Nephron progenitor cell (in vitro differentiated cells): ENCODE data around the gene RNGTT.
A peak's percentile ranks its signal among the peaks of the same experiment; 100 is the strongest.

Experiments
- DNase-seq: peaks from one replicate; pipeline ENCODE4 v3.0.0; 2021
- H3K27ac Mint-ChIP-seq: 2 replicates; pipeline ENCODE4 v1.8.0; 2021; ENCODE audit warnings: mild to moderate bottlenecking, moderate library complexity, mixed read lengths
- H3K27me3 Mint-ChIP-seq: 2 replicates; pipeline ENCODE4 v1.8.0; 2021; ENCODE audit warnings: mild to moderate bottlenecking, low read depth, mixed read lengths; ENCODE audit not compliant: poor library complexity
- H3K36me3 Mint-ChIP-seq: 2 replicates; pipeline ENCODE4 v1.8.0; 2021; ENCODE audit warnings: low read depth, mixed read lengths
- H3K4me1 Mint-ChIP-seq: 2 replicates; pipeline ENCODE4 v1.8.0; 2021; ENCODE audit warnings: mixed read lengths
- H3K4me3 Mint-ChIP-seq: 2 replicates; pipeline ENCODE4 v1.8.0; 2021; ENCODE audit warnings: mild to moderate bottlenecking, moderate library complexity, mixed read lengths
- H3K9me3 Mint-ChIP-seq: 2 replicates; pipeline ENCODE4 v1.8.0; 2021; ENCODE audit warnings: mild to moderate bottlenecking, moderate library complexity, mixed read lengths
- TF ChIP-seq, protein P1 (sequence below): fragments of 200-600 bp; sonication (generic); IDR thresholded peaks from 2 replicates; pipeline ENCODE4 v1.5.0; 2021; ENCODE audit warnings: antibody characterized with exemption

Gene RNGTT

DNA sequence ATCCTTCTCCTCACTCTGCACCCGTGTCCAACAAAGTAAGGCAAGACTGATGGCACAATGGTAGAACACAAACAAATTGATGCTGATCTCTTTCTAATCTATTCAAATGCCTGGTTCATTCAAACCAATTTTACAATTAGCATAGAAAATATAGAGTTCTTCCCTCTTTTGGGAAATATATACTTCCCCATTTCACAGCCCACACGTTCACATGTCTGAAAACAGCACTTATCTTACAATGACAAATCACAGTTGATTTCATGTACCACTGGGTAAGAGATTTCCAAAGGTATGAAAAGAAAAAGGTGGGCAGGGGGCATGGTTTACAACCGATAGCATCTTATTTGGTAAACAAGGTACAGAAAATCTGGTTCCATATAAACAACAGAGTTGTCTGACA, 137.6 kb downstream of the RNGTT start:
- Mint-ChIP-seq H3K4me3 (no peak overlapping the region), H3K27ac (no peak overlapping the region), H3K36me3 (peaks cover 46% of the 10 kb centered on the region), H3K9me3 (peaks cover 30% of the 10 kb centered on the region), H3K27me3 (peaks cover 2% of the 10 kb centered on the region), H3K4me1 (no peaks in the 10 kb centered on the region)
- TF ChIP-seq, protein P1, sequence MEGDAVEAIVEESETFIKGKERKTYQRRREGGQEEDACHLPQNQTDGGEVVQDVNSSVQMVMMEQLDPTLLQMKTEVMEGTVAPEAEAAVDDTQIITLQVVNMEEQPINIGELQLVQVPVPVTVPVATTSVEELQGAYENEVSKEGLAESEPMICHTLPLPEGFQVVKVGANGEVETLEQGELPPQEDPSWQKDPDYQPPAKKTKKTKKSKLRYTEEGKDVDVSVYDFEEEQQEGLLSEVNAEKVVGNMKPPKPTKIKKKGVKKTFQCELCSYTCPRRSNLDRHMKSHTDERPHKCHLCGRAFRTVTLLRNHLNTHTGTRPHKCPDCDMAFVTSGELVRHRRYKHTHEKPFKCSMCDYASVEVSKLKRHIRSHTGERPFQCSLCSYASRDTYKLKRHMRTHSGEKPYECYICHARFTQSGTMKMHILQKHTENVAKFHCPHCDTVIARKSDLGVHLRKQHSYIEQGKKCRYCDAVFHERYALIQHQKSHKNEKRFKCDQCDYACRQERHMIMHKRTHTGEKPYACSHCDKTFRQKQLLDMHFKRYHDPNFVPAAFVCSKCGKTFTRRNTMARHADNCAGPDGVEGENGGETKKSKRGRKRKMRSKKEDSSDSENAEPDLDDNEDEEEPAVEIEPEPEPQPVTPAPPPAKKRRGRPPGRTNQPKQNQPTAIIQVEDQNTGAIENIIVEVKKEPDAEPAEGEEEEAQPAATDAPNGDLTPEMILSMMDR, result no peak
- DNase-seq, result no peak

DNA sequence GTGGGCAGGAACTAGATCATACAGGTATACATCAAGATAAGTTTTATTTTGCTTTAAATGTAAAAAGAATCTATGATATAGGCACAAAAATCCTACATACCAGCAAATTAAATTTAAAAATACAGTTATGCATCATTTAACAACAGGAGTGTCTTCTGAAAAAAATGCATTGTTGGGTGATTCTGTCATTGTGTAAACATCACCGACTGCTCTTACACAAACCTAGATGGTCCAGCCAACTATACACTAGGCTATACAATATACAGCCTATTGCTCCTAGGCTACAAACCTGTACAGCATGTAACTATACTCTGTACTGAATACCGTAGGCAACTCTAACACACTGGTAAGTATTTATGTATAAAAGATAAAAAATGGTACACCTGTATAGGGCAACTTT, 139.4 kb downstream of the RNGTT start:
- Mint-ChIP-seq H3K27me3 (no peaks in the 10 kb centered on the region), H3K9me3 (peaks cover 11% of the 10 kb centered on the region), H3K4me1 (no peaks in the 10 kb centered on the region), H3K36me3 (peaks cover 28% of the 10 kb centered on the region), H3K27ac (no peak overlapping the region), H3K4me3 (no peak overlapping the region)
- DNase-seq, result no peak
- TF ChIP-seq, protein P1, result no peak

DNA sequence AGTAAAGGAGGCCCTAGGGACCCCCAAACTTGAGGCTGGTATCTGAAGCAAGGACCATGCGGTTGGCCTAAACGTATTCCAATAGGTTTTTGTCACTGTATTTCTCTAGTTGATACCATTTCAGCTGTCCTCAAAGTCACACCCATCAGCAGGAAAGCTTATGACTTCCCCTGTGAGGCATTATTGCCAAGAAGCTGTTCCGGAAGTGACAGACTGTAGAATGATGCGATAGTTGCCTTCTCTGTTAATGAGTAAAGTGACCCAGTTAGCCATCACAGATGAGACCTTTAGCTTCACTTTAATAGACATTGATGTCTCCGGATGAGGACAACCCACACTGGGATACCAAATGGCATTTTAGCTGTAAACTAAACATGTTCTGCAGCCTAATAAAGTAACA, 147.9 kb downstream of the RNGTT start:
- Mint-ChIP-seq H3K9me3 (no peaks in the 10 kb centered on the region), H3K4me1 (peaks cover 17% of the 10 kb centered on the region), H3K36me3 (peaks cover 4% of the 10 kb centered on the region), H3K4me3 (no peak overlapping the region), H3K27me3 (no peaks in the 10 kb centered on the region), H3K27ac (no peak overlapping the region)
- no peak for DNase-seq
- TF ChIP-seq, protein P1, result no peak

DNA sequence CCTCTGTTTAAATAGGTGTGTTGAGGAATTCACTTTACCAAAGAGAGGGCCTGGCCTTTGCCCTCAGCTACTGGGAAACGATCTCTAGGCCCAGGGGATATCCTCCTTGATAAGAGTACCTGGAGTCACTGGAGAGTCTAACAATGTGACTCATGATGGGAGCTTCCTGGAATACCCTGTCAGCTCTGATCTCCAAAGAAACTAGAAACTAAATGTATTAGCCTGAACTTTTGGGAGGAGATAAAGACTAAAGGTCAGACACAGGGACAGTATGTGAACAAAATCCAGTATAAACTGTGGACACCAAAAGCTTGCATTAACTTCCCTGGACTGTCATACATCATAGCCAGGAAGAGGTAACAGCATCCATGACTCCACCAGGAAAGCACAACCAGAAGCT, 148.5 kb downstream of the RNGTT start:
- Mint-ChIP-seq H3K4me3 (no peak overlapping the region), H3K4me1 (peaks cover 17% of the 10 kb centered on the region), H3K36me3 (peaks cover 4% of the 10 kb centered on the region), H3K27me3 (no peaks in the 10 kb centered on the region), H3K27ac (no peak overlapping the region), H3K9me3 (no peaks in the 10 kb centered on the region)
- TF ChIP-seq, protein P1, result no peak
- no peak for DNase-seq

DNA sequence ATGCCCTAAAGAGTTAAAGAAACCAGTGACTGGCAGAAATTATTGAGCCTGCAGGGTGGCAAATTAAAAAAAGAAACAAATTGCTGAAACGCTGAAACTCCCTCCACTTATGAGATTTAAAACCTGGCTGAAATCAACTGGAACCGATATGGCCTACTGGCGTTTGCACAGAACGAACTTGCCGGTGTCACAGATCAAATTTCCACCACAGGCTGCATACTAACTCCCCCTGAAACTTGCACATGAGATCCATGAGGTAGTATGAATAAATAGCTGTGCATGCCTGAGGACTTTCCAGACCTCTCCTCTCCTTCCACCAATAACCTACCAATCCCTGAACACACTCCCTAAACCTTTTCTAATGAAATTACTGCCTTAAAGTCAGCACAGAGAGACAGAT, 150.4 kb downstream of the RNGTT start:
- Mint-ChIP-seq H3K4me3 (no peak overlapping the region), H3K9me3 (peaks cover 9% of the 10 kb centered on the region), H3K27ac (peak overlapping the region; percentile 78), H3K36me3 (peaks cover 16% of the 10 kb centered on the region), H3K27me3 (no peaks in the 10 kb centered on the region), H3K4me1 (peaks cover 17% of the 10 kb centered on the region)
- TF ChIP-seq, protein P1, result no peak
- no peak for DNase-seq

DNA sequence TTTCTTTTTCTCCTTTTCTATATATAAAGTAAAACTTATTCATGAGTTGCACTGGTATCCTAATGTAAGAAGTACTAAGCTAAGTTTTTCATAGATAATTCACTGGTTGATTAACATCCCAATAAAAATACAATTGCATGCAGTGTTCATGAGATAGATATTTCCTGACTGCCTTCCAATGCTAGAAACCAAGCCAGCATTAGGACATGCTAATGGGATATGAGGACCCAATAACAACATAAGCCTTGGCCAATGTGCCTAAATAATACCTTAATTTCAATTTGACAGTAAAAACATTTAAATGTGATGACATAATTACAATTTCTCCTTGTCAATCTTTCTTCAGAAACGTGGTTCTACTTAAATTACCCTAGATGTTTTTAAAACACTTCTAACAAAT, 152.7 kb downstream of the RNGTT start:
- peaks cover 31% of the 10 kb centered on the region for H3K9me3 Mint-ChIP-seq
- DNase-seq, result no peak
- TF ChIP-seq, protein P1, result no peak
- no peaks in the 10 kb centered on the region for H3K27me3 Mint-ChIP-seq
- H3K27ac Mint-ChIP-seq, result no peak overlapping the region
- no peak overlapping the region for H3K4me3 Mint-ChIP-seq
- peaks cover 17% of the 10 kb centered on the region for H3K4me1 Mint-ChIP-seq
- H3K36me3 Mint-ChIP-seq, result peaks cover 34% of the 10 kb centered on the region
